Parathyroid adenoma (tissue), 2 donors: Measurements from ENCODE around the gene SORCS2.

Source experiments
- H2AFZ ChIP-seq: fragments of 300-600 bp; sonication (generic); one replicate; pipeline ENCODE4 v1.7.0; 2017; ENCODE audit warnings: antibody characterized with exemption, mild to moderate bottlenecking
- H3K27ac ChIP-seq: fragments of 300-600 bp; sonication (generic); one replicate; pipeline ENCODE4 v1.7.0; 2017
- H3K27me3 ChIP-seq: fragments of 300-600 bp; sonication (generic); one replicate; pipeline ENCODE4 v1.7.0; 2017; ENCODE audit warnings: low read length; ENCODE audit not compliant: control insufficient read depth, insufficient read depth
- H3K36me3 ChIP-seq: fragments of 300-600 bp; sonication (generic); one replicate; pipeline ENCODE4 v1.7.0; 2017; ENCODE audit warnings: low read length; ENCODE audit not compliant: control insufficient read depth, insufficient read depth
- H3K4me1 ChIP-seq: fragments of 300-600 bp; sonication (generic); one replicate; pipeline ENCODE4 v1.7.0; 2017; ENCODE audit warnings: control low read depth
- H3K4me2 ChIP-seq: fragments of 300-600 bp; sonication (generic); one replicate; pipeline ENCODE4 v1.7.0; 2017; ENCODE audit warnings: low read length
- H3K4me3 ChIP-seq: fragments of 300-600 bp; sonication (generic); one replicate; pipeline ENCODE4 v1.7.0; 2017; ENCODE audit warnings: low read depth, low read length
- H3K79me2 ChIP-seq: fragments of 300-600 bp; sonication (generic); one replicate; pipeline ENCODE4 v1.7.0; 2017; ENCODE audit warnings: control low read depth
- H3K9ac ChIP-seq: fragments of 300-600 bp; sonication (generic); one replicate; pipeline ENCODE4 v1.7.0; 2017; ENCODE audit warnings: mild to moderate bottlenecking
- H3K9me3 ChIP-seq: fragments of 300-600 bp; sonication (generic); one replicate; pipeline ENCODE4 v1.7.0; 2017; ENCODE audit warnings: low read length; ENCODE audit not compliant: control insufficient read depth
- TF ChIP-seq, protein P1 (sequence below): fragments of 300-600 bp; sonication (generic); IDR thresholded peaks from one replicate; pipeline ENCODE4 v1.7.0; 2017; ENCODE audit warnings: antibody characterized with exemption, mild to moderate bottlenecking
- donor health status: primary hyperparathyroidism.

SORCS2 gene

DNA sequence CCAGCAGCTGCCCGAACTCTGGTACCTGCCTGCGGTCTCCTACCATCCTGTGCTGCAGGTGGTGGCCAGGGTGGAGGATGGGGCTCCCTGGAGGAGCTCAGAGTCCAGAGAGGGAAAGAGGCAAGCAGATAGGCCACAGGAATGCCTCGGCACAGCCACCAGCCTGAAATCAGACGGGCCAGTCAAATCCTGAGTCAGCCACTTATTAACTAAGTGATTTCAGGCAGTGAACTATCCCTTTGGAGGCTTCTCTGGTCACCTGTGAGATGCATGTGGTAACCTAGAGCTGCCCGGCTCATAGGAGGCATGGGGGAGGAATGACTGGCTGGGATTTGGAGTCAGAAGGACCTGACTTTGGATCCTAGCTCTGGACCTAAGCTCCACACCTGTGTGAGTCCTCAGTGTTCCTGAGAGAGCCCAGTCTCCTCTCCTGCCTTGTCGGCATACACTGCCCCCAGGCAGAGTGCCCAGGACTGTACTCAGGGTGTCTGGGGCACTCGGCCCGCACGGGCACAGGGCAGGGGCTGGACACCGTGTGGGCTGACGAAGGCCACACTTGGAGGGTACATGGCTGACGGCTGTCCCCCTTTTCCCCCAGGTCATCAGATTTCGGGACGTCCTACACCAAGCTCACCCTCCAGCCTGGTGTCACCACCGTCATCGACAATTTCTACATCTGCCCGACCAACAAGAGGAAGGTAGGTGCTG, 338.7 kb downstream of the SORCS2 start:
- Histone ChIP-seq H3K4me2 (no peak overlapping the region), H3K27ac (no peak overlapping the region), H3K4me1 (no peaks in the 10 kb centered on the region), H3K9me3 (no peaks in the 10 kb centered on the region), H2AFZ (no peak overlapping the region), H3K4me3 (no peak overlapping the region), H3K79me2 (no peaks in the 10 kb centered on the region), H3K9ac (no peak overlapping the region), H3K27me3 (no peaks in the 10 kb centered on the region), H3K36me3 (no peaks in the 10 kb centered on the region)
- TF ChIP-seq, protein P1, sequence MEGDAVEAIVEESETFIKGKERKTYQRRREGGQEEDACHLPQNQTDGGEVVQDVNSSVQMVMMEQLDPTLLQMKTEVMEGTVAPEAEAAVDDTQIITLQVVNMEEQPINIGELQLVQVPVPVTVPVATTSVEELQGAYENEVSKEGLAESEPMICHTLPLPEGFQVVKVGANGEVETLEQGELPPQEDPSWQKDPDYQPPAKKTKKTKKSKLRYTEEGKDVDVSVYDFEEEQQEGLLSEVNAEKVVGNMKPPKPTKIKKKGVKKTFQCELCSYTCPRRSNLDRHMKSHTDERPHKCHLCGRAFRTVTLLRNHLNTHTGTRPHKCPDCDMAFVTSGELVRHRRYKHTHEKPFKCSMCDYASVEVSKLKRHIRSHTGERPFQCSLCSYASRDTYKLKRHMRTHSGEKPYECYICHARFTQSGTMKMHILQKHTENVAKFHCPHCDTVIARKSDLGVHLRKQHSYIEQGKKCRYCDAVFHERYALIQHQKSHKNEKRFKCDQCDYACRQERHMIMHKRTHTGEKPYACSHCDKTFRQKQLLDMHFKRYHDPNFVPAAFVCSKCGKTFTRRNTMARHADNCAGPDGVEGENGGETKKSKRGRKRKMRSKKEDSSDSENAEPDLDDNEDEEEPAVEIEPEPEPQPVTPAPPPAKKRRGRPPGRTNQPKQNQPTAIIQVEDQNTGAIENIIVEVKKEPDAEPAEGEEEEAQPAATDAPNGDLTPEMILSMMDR: no peak

DNA sequence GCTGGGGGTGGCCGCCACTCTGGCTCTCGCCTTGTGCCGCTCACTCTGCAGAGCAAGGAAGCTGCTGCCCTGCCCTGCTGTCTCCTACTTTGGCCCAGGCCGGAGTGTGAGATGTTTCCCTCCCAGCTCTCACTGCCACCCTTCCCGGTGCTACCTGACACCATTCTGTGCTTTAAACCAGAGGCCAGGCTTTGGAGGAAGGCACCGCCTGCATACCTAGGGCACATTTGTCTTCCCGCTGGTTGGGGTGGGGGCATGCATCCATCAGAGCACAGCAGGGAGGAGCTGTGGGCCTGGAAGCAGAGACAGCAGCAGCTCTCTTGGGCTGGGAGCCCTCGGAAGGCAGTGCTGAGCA, 339.3 kb downstream of the SORCS2 start:
- Histone ChIP-seq H3K4me3 (no peak overlapping the region), H3K9ac (no peak overlapping the region), H3K27ac (no peak overlapping the region), H3K27me3 (no peaks in the 10 kb centered on the region), H3K9me3 (no peaks in the 10 kb centered on the region), H2AFZ (no peak overlapping the region), H3K4me2 (no peak overlapping the region), H3K4me1 (no peaks in the 10 kb centered on the region), H3K36me3 (no peaks in the 10 kb centered on the region), H3K79me2 (no peaks in the 10 kb centered on the region)
- TF ChIP-seq, protein P1: no peak

DNA sequence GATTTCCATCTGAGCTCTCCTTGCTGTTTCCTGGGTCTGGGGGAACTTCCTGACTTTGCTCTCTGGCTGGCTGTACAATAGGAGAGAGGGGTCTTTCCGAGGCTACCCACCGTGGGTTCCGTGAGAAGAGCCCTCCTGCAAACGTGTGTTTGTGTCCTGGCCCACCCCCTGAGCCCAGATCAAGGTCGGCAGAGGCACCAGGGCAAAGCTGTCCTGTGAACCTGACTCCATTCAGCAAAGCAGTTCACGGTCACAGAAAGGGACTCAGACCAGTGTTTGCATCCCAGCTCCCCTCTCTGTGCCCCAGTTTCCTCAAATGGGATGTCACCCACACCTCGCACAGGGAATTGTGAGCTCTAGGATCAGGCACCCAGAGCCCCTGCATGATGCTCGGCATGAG, 339.7 kb downstream of the SORCS2 start:
- no peak overlapping the region for H3K4me2 ChIP-seq
- no peak overlapping the region for H2AFZ ChIP-seq
- no peak overlapping the region for H3K27ac ChIP-seq
- no peaks in the 10 kb centered on the region for H3K27me3 ChIP-seq
- no peaks in the 10 kb centered on the region for H3K79me2 ChIP-seq
- no peaks in the 10 kb centered on the region for H3K9me3 ChIP-seq
- no peak overlapping the region for H3K9ac ChIP-seq
- TF ChIP-seq, protein P1: no peak
- no peaks in the 10 kb centered on the region for H3K4me1 ChIP-seq
- no peaks in the 10 kb centered on the region for H3K36me3 ChIP-seq
- no peak overlapping the region for H3K4me3 ChIP-seq

DNA sequence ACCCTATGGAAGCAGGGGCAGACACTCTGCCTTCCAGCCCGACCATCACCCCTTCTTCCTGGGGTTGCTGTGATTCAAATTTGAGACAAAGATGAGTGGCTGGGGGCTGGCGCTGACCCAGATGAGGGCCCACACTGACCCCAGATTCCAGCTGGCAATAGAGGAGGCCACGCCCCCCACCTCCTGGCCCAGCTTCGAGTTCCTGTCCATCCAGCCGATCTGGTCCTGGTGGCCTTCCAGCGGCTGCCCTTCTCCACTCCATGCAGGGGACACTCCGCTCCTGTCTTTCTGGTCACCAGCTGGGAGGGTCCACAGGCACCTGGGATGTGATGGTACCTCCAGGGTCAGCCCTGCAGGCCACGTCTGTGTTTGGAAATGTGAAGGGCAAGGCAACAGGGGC, 340.9 kb downstream of the SORCS2 start:
- Histone ChIP-seq H3K4me3 (no peak overlapping the region), H2AFZ (no peak overlapping the region), H3K79me2 (no peaks in the 10 kb centered on the region), H3K4me1 (no peaks in the 10 kb centered on the region), H3K4me2 (no peak overlapping the region), H3K9ac (no peak overlapping the region), H3K27me3 (no peaks in the 10 kb centered on the region), H3K27ac (no peak overlapping the region), H3K9me3 (no peaks in the 10 kb centered on the region), H3K36me3 (no peaks in the 10 kb centered on the region)
- TF ChIP-seq, protein P1: no peak

DNA sequence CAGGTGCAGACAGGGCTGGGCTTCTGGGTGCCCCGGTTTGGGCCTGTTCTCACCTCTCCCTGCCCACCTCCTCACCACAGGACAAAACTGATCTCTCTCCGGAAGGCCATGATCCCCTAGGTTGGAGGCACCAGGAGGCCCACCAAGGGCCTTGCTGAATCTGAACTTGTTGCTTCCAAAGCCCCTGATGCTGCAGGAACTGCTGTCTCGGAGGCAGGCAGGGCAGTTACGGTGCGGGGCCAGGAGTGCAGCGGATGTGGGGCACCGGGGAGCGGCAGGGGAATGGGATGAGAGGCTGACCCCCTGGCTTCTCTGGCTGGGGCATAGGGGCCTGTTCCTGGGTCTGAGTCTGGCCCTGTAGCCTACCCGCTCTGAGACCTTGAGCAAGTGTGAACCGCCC, 342.8 kb downstream of the SORCS2 start:
- no peak overlapping the region for H3K4me2 ChIP-seq
- no peak overlapping the region for H2AFZ ChIP-seq
- no peak overlapping the region for H3K27ac ChIP-seq
- H3K9me3 ChIP-seq: no peaks in the 10 kb centered on the region
- no peaks in the 10 kb centered on the region for H3K36me3 ChIP-seq
- no peaks in the 10 kb centered on the region for H3K27me3 ChIP-seq
- no peaks in the 10 kb centered on the region for H3K79me2 ChIP-seq
- H3K9ac ChIP-seq: no peak overlapping the region
- no peaks in the 10 kb centered on the region for H3K4me1 ChIP-seq
- TF ChIP-seq, protein P1: no peak
- no peak overlapping the region for H3K4me3 ChIP-seq
